Measurements from ENCODE around the gene ITPR2.

ITPR2 gene

DNA sequence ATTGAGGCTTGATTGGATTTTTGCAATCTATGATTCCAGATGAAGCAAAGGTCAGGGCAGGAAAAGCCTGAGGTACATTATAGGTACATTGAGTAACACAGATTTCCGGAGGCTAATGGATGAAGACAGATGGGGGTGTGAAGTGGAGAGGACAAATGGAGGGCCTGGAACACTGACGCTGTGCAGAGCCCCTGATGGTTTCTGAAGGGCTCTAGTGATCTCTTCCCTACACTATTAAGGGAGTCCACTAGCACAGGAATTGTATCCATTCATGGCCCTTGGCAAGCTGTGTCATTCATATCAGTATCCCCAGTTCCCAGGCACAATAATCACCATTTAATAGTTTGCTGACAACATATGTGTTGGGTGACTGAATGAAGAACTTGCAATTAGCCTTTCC, 284.8 kb downstream of the ITPR2 start:
- Histone ChIP-seq H3K4me3 (ENCODE audit: severe bottlenecking) (no peak overlapping the region), H3K4me1 (ENCODE audit: insufficient read depth, poor library complexity, severe bottlenecking) (no peaks in the 10 kb centered on the region), H3K27ac (ENCODE audit: poor library complexity, severe bottlenecking) (no peak overlapping the region), H3K27me3 (ENCODE audit: insufficient read depth, poor library complexity, severe bottlenecking) (no peaks in the 10 kb centered on the region), H3K36me3 (ENCODE audit: low read depth) (no peaks in the 10 kb centered on the region), H3K9me3 (ENCODE audit: severe bottlenecking) (no peaks in the 10 kb centered on the region)
- DNase-seq (ENCODE audit: low spot score) (no peak), ATAC-seq (ENCODE audit: low read depth) (no peak)
- TF ChIP-seq, protein P1, sequence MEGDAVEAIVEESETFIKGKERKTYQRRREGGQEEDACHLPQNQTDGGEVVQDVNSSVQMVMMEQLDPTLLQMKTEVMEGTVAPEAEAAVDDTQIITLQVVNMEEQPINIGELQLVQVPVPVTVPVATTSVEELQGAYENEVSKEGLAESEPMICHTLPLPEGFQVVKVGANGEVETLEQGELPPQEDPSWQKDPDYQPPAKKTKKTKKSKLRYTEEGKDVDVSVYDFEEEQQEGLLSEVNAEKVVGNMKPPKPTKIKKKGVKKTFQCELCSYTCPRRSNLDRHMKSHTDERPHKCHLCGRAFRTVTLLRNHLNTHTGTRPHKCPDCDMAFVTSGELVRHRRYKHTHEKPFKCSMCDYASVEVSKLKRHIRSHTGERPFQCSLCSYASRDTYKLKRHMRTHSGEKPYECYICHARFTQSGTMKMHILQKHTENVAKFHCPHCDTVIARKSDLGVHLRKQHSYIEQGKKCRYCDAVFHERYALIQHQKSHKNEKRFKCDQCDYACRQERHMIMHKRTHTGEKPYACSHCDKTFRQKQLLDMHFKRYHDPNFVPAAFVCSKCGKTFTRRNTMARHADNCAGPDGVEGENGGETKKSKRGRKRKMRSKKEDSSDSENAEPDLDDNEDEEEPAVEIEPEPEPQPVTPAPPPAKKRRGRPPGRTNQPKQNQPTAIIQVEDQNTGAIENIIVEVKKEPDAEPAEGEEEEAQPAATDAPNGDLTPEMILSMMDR (IDR thresholded peaks at IDR 0.05; ENCODE audit: poor library complexity, severe bottlenecking): no peak

DNA sequence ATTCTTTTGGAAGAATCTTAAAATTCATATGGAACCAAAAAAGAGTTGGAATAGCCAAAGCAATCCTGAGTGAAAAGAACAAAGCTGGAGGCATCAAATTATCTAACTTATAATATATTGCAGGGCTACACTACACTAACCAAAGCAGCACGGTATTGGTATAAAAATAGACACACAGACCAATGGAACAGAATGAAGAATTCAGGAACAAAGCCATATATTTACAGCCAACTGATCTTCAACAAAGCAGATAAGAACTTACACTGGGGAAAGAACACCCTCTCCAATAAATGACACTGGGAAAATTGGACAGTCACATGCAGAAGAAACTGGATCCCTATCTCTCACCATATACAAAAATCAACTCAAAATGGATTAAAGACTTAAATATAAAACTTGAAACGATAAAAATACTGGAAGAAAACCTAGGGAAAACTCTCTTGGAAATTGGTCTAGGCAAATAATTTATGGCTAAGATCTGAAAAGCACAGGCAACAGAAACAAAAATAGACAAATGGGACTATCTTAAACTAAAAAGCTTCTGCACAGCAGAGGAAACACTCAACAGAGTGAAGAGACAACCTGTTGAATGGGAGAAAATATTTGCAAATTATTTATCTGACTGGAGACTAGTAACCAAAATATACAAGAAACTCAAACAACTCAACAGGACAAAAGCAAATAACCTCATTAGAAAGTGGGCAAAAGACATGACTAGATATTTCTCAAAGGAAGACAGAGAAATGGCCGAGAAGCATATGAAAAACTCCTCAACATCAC, 286.3 kb downstream of the ITPR2 start:
- ATAC-seq (ENCODE audit: low read depth): no peak
- Histone ChIP-seq H3K4me3 (ENCODE audit: severe bottlenecking) (no peak overlapping the region), H3K9me3 (ENCODE audit: severe bottlenecking) (no peaks in the 10 kb centered on the region), H3K27me3 (ENCODE audit: insufficient read depth, poor library complexity, severe bottlenecking) (no peaks in the 10 kb centered on the region), H3K36me3 (ENCODE audit: low read depth) (no peaks in the 10 kb centered on the region), H3K4me1 (ENCODE audit: insufficient read depth, poor library complexity, severe bottlenecking) (no peaks in the 10 kb centered on the region), H3K27ac (ENCODE audit: poor library complexity, severe bottlenecking) (no peak overlapping the region)
- TF ChIP-seq, protein P1 (IDR thresholded peaks at IDR 0.05; ENCODE audit: poor library complexity, severe bottlenecking): no peak
- DNase-seq (ENCODE audit: low spot score): no peak

DNA sequence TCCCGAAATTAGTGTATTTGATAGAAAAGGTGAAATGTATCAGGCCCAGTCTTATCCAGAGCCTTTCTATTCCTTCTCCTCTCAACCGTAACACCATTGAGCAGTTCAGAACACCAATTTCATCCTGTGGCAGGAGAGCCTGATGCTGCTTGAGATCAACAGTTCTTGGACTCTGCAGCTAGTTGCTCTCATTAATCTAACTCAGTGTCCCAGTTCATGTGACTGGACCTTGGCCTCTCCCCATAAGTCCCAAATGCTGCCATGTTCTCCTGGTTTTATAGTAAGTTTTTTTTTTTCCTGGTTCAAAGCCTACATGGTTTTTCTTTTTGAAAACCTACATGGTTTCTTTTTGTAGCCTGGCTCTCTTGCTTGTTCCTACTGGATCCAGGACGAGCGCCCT, 293.9 kb downstream of the ITPR2 start:
- Histone ChIP-seq H3K9me3 (ENCODE audit: severe bottlenecking) (no peaks in the 10 kb centered on the region), H3K4me3 (ENCODE audit: severe bottlenecking) (no peak overlapping the region), H3K27me3 (ENCODE audit: insufficient read depth, poor library complexity, severe bottlenecking) (no peaks in the 10 kb centered on the region), H3K27ac (ENCODE audit: poor library complexity, severe bottlenecking) (no peak overlapping the region), H3K4me1 (ENCODE audit: insufficient read depth, poor library complexity, severe bottlenecking) (no peaks in the 10 kb centered on the region), H3K36me3 (ENCODE audit: low read depth) (no peaks in the 10 kb centered on the region)
- TF ChIP-seq, protein P1 (IDR thresholded peaks at IDR 0.05; ENCODE audit: poor library complexity, severe bottlenecking): no peak
- DNase-seq (ENCODE audit: low spot score) (no peak), ATAC-seq (ENCODE audit: low read depth) (no peak)

DNA sequence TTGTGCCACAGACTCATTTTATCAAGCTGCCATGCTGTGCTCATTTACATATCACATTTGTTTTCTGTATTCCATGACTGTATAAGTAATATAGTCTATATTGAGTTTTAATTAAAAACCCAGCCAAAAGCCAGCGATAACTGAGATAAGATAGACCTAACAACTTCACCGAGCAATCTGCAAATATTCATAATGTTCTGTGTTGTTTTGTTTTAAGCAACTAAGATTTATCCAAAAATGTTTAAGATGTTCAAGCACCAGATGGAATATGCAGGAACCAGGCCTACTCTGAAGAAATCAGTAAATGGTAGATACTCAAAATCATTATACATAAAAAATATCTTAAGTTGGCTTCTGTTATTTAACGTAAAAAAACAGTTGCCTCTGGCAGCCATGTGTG, 295.3 kb downstream of the ITPR2 start:
- no peak for ATAC-seq (ENCODE audit: low read depth)
- no peaks in the 10 kb centered on the region for H3K27me3 ChIP-seq (ENCODE audit: insufficient read depth, poor library complexity, severe bottlenecking)
- DNase-seq (ENCODE audit: low spot score): no peak
- H3K4me3 ChIP-seq (ENCODE audit: severe bottlenecking): no peak overlapping the region
- TF ChIP-seq, protein P1 (IDR thresholded peaks at IDR 0.05; ENCODE audit: poor library complexity, severe bottlenecking): no peak
- H3K27ac ChIP-seq (ENCODE audit: poor library complexity, severe bottlenecking): no peak overlapping the region
- H3K36me3 ChIP-seq (ENCODE audit: low read depth): no peaks in the 10 kb centered on the region
- no peaks in the 10 kb centered on the region for H3K9me3 ChIP-seq (ENCODE audit: severe bottlenecking)
- no peaks in the 10 kb centered on the region for H3K4me1 ChIP-seq (ENCODE audit: insufficient read depth, poor library complexity, severe bottlenecking)

DNA sequence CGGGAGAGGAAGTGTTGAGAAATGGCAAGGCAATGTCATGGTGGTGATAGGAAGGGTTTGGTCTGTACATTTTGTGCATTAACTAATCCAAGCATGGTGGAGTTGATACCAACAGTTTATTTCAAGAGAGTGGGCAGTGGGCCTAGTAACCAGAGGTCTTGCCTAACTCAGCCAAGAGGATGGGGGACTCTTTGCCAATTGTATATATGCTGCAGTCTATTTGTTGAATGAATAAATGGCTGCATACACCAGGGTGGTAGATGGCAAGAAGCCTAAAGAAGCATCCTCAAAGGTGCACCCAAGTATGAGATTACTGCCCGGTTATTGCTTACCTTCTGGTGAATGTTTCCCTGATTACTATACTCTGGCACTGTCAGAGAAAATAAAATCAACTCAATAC, 295.9 kb downstream of the ITPR2 start:
- Histone ChIP-seq H3K4me1 (ENCODE audit: insufficient read depth, poor library complexity, severe bottlenecking) (no peaks in the 10 kb centered on the region), H3K4me3 (ENCODE audit: severe bottlenecking) (no peak overlapping the region), H3K9me3 (ENCODE audit: severe bottlenecking) (no peaks in the 10 kb centered on the region), H3K27ac (ENCODE audit: poor library complexity, severe bottlenecking) (no peak overlapping the region), H3K27me3 (ENCODE audit: insufficient read depth, poor library complexity, severe bottlenecking) (no peaks in the 10 kb centered on the region), H3K36me3 (ENCODE audit: low read depth) (no peaks in the 10 kb centered on the region)
- TF ChIP-seq, protein P1 (IDR thresholded peaks at IDR 0.05; ENCODE audit: poor library complexity, severe bottlenecking): no peak
- no peak for ATAC-seq (ENCODE audit: low read depth)
- no peak for DNase-seq (ENCODE audit: low spot score)
